Fibroblast of lung (primary cell): ENCODE measurements around the gene JMJD1C. TPM values are rescaled to one million over a fixed set of nuclear protein-coding genes. Genes with fewer than 3 reads are reported as not detected.

ENCODE experiments used
- DNase-seq, 2 donors: peaks; one replicate each; pipeline versions ENCODE4 v3.0.0 to v3.0.0-alpha.2; 2010; ENCODE audit warnings: low read depth in 2 of 2
- H2AFZ ChIP-seq: 2 replicates; pipeline ENCODE4 v1.5.1; 2012; ENCODE audit warnings: low read length, control low read depth, inconsistent platforms
- H3K27ac ChIP-seq: 2 replicates; pipeline ENCODE4 v1.5.1; 2011; ENCODE audit warnings: low read length, control low read depth; ENCODE audit not compliant: insufficient read depth
- H3K27me3 ChIP-seq: 2 replicates; pipeline ENCODE4 v1.5.1; 2011; ENCODE audit warnings: mild to moderate bottlenecking, low read length; ENCODE audit not compliant: control insufficient read depth, insufficient read depth
- H3K36me3 ChIP-seq: 2 replicates; pipeline ENCODE4 v1.5.1; 2011; ENCODE audit warnings: low read length; ENCODE audit not compliant: control insufficient read depth, insufficient read depth
- H3K4me1 ChIP-seq: 2 replicates; pipeline ENCODE4 v1.5.1; 2011; ENCODE audit warnings: low read length; ENCODE audit not compliant: control insufficient read depth, insufficient read depth; ENCODE audit errors: extremely low read depth
- H3K4me2 ChIP-seq: 2 replicates; pipeline ENCODE4 v1.5.1; 2011; ENCODE audit warnings: low read length, control low read depth; ENCODE audit not compliant: insufficient read depth; ENCODE audit errors: extremely low read depth
- H3K4me3 ChIP-seq, 4 experiments: fragments of 200-600 bp in 1 of 4; sonication (generic) in 1 of 4; replicated peaks in 1 of 4; 2 replicates each; pipeline ENCODE4 v1.5.1; 2011 to 2016; ENCODE audit warnings: low read length in 4 of 4, low read depth in 3 of 4, mild to moderate bottlenecking in 3 of 4, control low read depth in 2 of 4, inconsistent platforms in 1 of 4, mixed read lengths in 1 of 4; ENCODE audit not compliant: insufficient read depth in 1 of 4; ENCODE audit errors: control extremely low read depth in 1 of 4
- H3K79me2 ChIP-seq: 2 replicates; pipeline ENCODE4 v1.5.1; 2012; ENCODE audit warnings: mild to moderate bottlenecking, low read length, inconsistent platforms; ENCODE audit not compliant: control insufficient read depth, insufficient read depth
- H3K9ac ChIP-seq: 2 replicates; pipeline ENCODE4 v1.5.1; 2011; ENCODE audit warnings: mild to moderate bottlenecking, low read length, control low read depth; ENCODE audit not compliant: insufficient read depth
- H3K9me3 ChIP-seq: 2 replicates; pipeline ENCODE4 v1.5.1; 2012; ENCODE audit warnings: low read depth, low read length; ENCODE audit not compliant: control insufficient read depth, insufficient read depth
- H4K20me1 ChIP-seq: 2 replicates; pipeline ENCODE4 v1.5.1; 2011; ENCODE audit warnings: low read length; ENCODE audit not compliant: control insufficient read depth, insufficient read depth; ENCODE audit errors: extremely low read depth
- EZH2 ChIP-seq: IDR thresholded peaks from 2 replicates; pipeline ENCODE4 v1.5.1; 2012; ENCODE audit warnings: low read length, control low read depth, mild to moderate bottlenecking; ENCODE audit errors: missing control alignments
- polyA plus RNA-seq, 2 donors: library from polyadenylated mRNA; depleted of rRNA in 1 of 2; stranded (reverse) in 1 of 2; unstranded in 1 of 2; fragments of >200 nt; gene quantifications; 2 replicates each; pipeline ENCODE4 v1.2.1, GENCODE V29; 2011 to 2012; ENCODE audit warnings: missing spikeins in 1 of 2
- total RNA-seq: library from RNA; depleted of rRNA; stranded (reverse); fragments of >200 nt; gene quantifications from 2 replicates; pipeline ENCODE4 v1.2.1, GENCODE V29; 2014
- TF ChIP-seq, protein P1 (sequence below), 2 donors: IDR thresholded peaks in 1 of 2; conservative IDR thresholded peaks in 1 of 2; 1 replicate in 1 of 2; 2 replicates in 1 of 2; pipeline ENCODE4 v1.5.1; 2011 to 2012; ENCODE audit warnings: low read length in 2 of 2, control low read depth in 1 of 2, inconsistent platforms in 1 of 2, low read depth in 1 of 2, mild to moderate bottlenecking in 1 of 2

Gene JMJD1C
- total and polyA plus RNA-seq, 2 donors (not counting 1 experiment from before 2014, with no cell fraction given) = 39.9 to 67.0 TPM

DNA sequence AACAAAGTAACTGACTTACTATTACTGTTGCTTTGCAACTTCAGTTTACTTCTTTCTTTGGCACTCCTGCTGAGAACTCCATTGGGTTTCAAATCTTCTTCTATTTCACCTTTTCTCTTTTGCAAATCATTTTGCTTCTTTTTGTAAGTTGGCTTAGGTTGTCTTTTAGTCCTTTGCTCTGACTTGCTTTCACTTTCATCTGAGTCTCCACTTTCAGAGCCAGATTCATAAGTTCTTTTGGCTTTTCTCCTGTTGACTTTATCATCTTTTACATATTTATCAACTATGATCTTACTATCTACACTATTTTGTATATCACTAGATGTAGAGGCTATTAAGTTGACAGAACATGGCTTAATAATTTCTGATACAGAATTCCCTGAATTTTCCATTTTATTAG is 259.2 kb downstream of the JMJD1C start:
- Histone ChIP-seq H3K9me3 (no peaks in the 10 kb centered on the region), H2AFZ (no peak overlapping the region), H3K9ac (no peak overlapping the region), H3K4me3 (no peak overlapping the region), H3K79me2 (peaks cover 52% of the 10 kb centered on the region), H3K27me3 (no peaks in the 10 kb centered on the region), H3K4me2 (peak overlapping the region; percentile 83), H3K4me1 (peaks cover 29% of the 10 kb centered on the region), H4K20me1 (peaks cover 2% of the 10 kb centered on the region), H3K36me3 (peaks cover 5% of the 10 kb centered on the region), H3K27ac (peak overlapping the region; percentile 70)
- TF ChIP-seq, protein P1, sequence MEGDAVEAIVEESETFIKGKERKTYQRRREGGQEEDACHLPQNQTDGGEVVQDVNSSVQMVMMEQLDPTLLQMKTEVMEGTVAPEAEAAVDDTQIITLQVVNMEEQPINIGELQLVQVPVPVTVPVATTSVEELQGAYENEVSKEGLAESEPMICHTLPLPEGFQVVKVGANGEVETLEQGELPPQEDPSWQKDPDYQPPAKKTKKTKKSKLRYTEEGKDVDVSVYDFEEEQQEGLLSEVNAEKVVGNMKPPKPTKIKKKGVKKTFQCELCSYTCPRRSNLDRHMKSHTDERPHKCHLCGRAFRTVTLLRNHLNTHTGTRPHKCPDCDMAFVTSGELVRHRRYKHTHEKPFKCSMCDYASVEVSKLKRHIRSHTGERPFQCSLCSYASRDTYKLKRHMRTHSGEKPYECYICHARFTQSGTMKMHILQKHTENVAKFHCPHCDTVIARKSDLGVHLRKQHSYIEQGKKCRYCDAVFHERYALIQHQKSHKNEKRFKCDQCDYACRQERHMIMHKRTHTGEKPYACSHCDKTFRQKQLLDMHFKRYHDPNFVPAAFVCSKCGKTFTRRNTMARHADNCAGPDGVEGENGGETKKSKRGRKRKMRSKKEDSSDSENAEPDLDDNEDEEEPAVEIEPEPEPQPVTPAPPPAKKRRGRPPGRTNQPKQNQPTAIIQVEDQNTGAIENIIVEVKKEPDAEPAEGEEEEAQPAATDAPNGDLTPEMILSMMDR (conservative IDR thresholded peaks at IDR 0.05 in 1 of 2, IDR thresholded peaks at IDR 0.05 in 1 of 2; ENCODE audit: low read depth in 1 of 2, low read length in 2 of 2) = no peak
- TF ChIP-seq EZH2 = no peak
- DNase-seq = peak in 1 of 2 donors; percentile 37

DNA sequence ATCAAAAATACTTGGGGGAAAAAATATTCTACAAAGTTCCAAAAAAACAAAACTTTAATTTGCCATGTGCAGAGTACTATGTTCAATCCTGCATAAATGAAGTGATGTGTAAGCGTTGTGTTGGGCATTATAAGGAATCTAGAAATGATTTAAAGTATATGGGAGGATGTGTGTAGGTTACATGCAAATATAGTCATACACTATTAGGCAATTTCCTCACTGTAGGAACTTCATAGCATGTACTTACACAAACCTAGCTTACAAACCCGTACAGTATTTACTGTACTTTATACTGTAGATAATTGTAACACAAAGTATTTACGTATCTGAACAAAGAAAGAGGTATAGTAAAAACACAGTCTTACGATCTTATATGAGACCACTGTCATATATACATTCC is 260.4 kb downstream of the JMJD1C start:
- Histone ChIP-seq H3K27me3 (no peaks in the 10 kb centered on the region), H3K9ac (no peak overlapping the region), H2AFZ (no peak overlapping the region), H3K9me3 (no peaks in the 10 kb centered on the region), H3K79me2 (peaks cover 41% of the 10 kb centered on the region), H3K4me1 (peaks cover 24% of the 10 kb centered on the region), H3K36me3 (peaks cover 4% of the 10 kb centered on the region), H4K20me1 (peaks cover 2% of the 10 kb centered on the region), H3K27ac (no peak overlapping the region), H3K4me2 (no peak overlapping the region), H3K4me3 (no peak overlapping the region)
- TF ChIP-seq, protein P1 (conservative IDR thresholded peaks at IDR 0.05 in 1 of 2, IDR thresholded peaks at IDR 0.05 in 1 of 2; ENCODE audit: low read depth in 1 of 2, low read length in 2 of 2) = no peak
- no peak for TF ChIP-seq EZH2
- DNase-seq = no peak

DNA sequence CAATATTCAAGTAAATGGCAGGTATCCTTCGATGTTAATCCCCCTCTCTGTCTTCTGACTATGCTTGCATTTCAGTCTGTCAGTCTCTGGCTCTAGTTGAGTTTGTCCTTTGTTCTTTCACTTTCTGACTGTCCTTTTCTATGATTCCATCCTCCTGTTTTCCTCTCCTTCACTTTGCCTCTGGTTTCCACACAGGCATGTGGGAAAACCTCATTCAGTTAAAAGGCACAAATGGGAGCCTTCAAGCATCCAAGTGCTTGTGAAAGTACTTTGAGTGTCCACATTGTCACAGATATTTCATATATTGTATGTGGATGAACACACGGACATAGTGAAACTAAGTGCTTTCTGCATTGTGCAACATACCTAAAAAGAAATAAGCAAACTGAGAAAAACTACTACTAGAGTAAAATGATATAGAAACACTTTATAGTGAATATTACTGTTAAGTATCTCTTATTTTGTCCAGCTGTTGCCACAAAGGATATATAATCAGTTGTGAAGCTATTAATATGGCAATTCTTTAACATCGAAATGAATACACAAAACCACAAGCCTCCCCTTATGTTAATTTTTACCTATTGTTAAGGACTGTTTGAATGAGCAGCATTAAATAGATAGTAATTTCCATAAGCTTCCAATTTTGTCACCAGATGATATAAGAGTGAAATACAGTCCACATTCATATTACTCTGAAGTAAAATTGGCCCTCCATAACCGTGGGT is 260.9 kb downstream of the JMJD1C start:
- peak overlapping the region in 2 of 4 experiments; percentile 7 to 8 for H3K4me3 ChIP-seq
- no peak for TF ChIP-seq EZH2
- TF ChIP-seq, protein P1 (conservative IDR thresholded peaks at IDR 0.05 in 1 of 2, IDR thresholded peaks at IDR 0.05 in 1 of 2; ENCODE audit: low read depth in 1 of 2, low read length in 2 of 2) = no peak
- H4K20me1 ChIP-seq = no peaks in the 10 kb centered on the region
- no peak overlapping the region for H3K9ac ChIP-seq
- no peak overlapping the region for H2AFZ ChIP-seq
- H3K4me2 ChIP-seq = peak overlapping the region; percentile 75
- no peak overlapping the region for H3K27ac ChIP-seq
- no peaks in the 10 kb centered on the region for H3K27me3 ChIP-seq
- H3K4me1 ChIP-seq = peaks cover 22% of the 10 kb centered on the region
- H3K36me3 ChIP-seq = peaks cover 4% of the 10 kb centered on the region
- peaks cover 36% of the 10 kb centered on the region for H3K79me2 ChIP-seq
- DNase-seq = peak in 1 of 2 donors; percentile 55
- no peaks in the 10 kb centered on the region for H3K9me3 ChIP-seq
